CD14-positive monocyte (primary cell): ENCODE measurements around the gene TBL1XR1. TPM values are rescaled to one million over a fixed set of nuclear protein-coding genes. Genes with fewer than 3 reads are reported as not detected.

Source experiments
- DNase-seq, 3 donors: peaks; one replicate each; pipeline ENCODE4 v3.0.0-alpha.2; 2011 to 2022
- H2AFZ ChIP-seq: 2 replicates; pipeline ENCODE4 v1.6.0; 2012; ENCODE audit warnings: mild to moderate bottlenecking, low read depth, low read length, inconsistent platforms; ENCODE audit not compliant: insufficient read depth, poor library complexity, severe bottlenecking
- H3K27ac ChIP-seq, 2 donors: 1 replicate in 1 of 2; 2 replicates in 1 of 2; pipeline ENCODE4 v1.5.1; 2012 to 2013; ENCODE audit warnings: low read length in 2 of 2, control low read depth in 1 of 2, inconsistent platforms in 1 of 2, low read depth in 1 of 2, mild to moderate bottlenecking in 1 of 2
- H3K27me3 ChIP-seq, 2 donors: one replicate each; pipeline versions ENCODE4 v1.6.0 to v1.6.1; 2011 to 2013; ENCODE audit warnings: low read length in 2 of 2; ENCODE audit not compliant: control insufficient read depth in 2 of 2, insufficient read depth in 2 of 2
- H3K36me3 ChIP-seq, 2 donors: replicated peaks in 1 of 2; 1 replicate in 1 of 2; 2 replicates in 1 of 2; pipeline versions ENCODE4 v1.5.1 to v1.6.1; 2012 to 2013; ENCODE audit warnings: low read length in 2 of 2, control low read depth in 1 of 2, inconsistent platforms in 1 of 2, mild to moderate bottlenecking in 1 of 2; ENCODE audit not compliant: insufficient read depth in 2 of 2, control insufficient read depth in 1 of 2
- H3K4me1 ChIP-seq, 2 donors: 1 replicate in 1 of 2; 2 replicates in 1 of 2; pipeline versions ENCODE4 v1.5.1 to v1.6.1; 2012 to 2013; ENCODE audit warnings: low read length in 2 of 2, control low read depth in 1 of 2, inconsistent platforms in 1 of 2, mild to moderate bottlenecking in 1 of 2, moderate library complexity in 1 of 2; ENCODE audit not compliant: insufficient read depth in 2 of 2, control insufficient read depth in 1 of 2
- H3K4me2 ChIP-seq: replicated peaks from 2 replicates; pipeline ENCODE3; 2012; ENCODE audit warnings: low read length, moderate library complexity, mild to moderate bottlenecking; ENCODE audit not compliant: poor library complexity, severe bottlenecking; ENCODE audit errors: extremely low read depth
- H3K4me3 ChIP-seq, 3 experiments: fragments of 200-600 bp in 1 of 3; sonication (generic) in 1 of 3; replicated peaks in 1 of 3; 1 replicate in 2 of 3; 2 replicates in 1 of 3; pipeline ENCODE4 v1.5.1; 2011 to 2013; ENCODE audit warnings: low read length in 3 of 3, mild to moderate bottlenecking in 3 of 3, control low read depth in 2 of 3, low read depth in 2 of 3, inconsistent platforms in 1 of 3, moderate library complexity in 1 of 3
- H3K79me2 ChIP-seq: 2 replicates; pipeline ENCODE4 v1.6.0; 2012; ENCODE audit warnings: mild to moderate bottlenecking, control low read depth, inconsistent platforms, low read length, moderate library complexity; ENCODE audit not compliant: insufficient read depth
- H3K9ac ChIP-seq: 2 replicates; pipeline ENCODE4 v1.6.0; 2017; ENCODE audit warnings: low read length, mild to moderate bottlenecking; ENCODE audit not compliant: insufficient read depth, poor library complexity, severe bottlenecking
- H3K9me3 ChIP-seq, 2 donors: replicated peaks in 1 of 2; 1 replicate in 1 of 2; 2 replicates in 1 of 2; pipeline versions ENCODE4 v1.5.1 to v1.6.1; 2012 to 2013; ENCODE audit warnings: low read length in 2 of 2, control low read depth in 1 of 2; ENCODE audit not compliant: control insufficient read depth in 1 of 2, insufficient read depth in 1 of 2
- H4K20me1 ChIP-seq: 2 replicates; pipeline ENCODE4 v1.6.0; 2012; ENCODE audit warnings: mild to moderate bottlenecking, low read length, control low read depth, moderate library complexity; ENCODE audit not compliant: insufficient read depth
- H3K27ac Mint-ChIP-seq, 7 donors: one replicate each; pipeline ENCODE4 v1.8.0; 2020; ENCODE audit warnings: mild to moderate bottlenecking in 7 of 7, mixed read lengths in 7 of 7, moderate library complexity in 6 of 7, inconsistent platforms in 2 of 7
- H3K27me3 Mint-ChIP-seq, 3 donors: one replicate each; pipeline ENCODE4 v1.8.0; 2021 to 2022; ENCODE audit warnings: low read depth in 3 of 3, mild to moderate bottlenecking in 3 of 3, mixed read lengths in 3 of 3, moderate library complexity in 3 of 3, inconsistent platforms in 1 of 3
- H3K36me3 Mint-ChIP-seq, 2 donors: one replicate each; pipeline ENCODE4 v1.8.0; 2020; ENCODE audit warnings: mixed read lengths in 2 of 2, inconsistent platforms in 1 of 2, mild to moderate bottlenecking in 1 of 2
- H3K4me1 Mint-ChIP-seq: one replicate; pipeline ENCODE4 v1.8.0; 2020; ENCODE audit warnings: mild to moderate bottlenecking, mixed read lengths
- H3K4me3 Mint-ChIP-seq, 2 donors: one replicate each; pipeline ENCODE4 v1.8.0; 2020; ENCODE audit warnings: mild to moderate bottlenecking in 2 of 2, mixed read lengths in 2 of 2, moderate library complexity in 1 of 2
- H3K9me3 Mint-ChIP-seq, 7 donors: one replicate each; pipeline ENCODE4 v1.8.0; 2020 to 2022; ENCODE audit warnings: mixed read lengths in 7 of 7, mild to moderate bottlenecking in 6 of 7, moderate library complexity in 6 of 7, inconsistent platforms in 2 of 7
- WGBS: methylation state at CpG from one replicate; pipeline ENCODE4 v1.1.5; 2013; ENCODE audit warnings: missing lambda C conversion rate; ENCODE audit not compliant: insufficient coverage; 5-methylcytosine and 5-hydroxymethylcytosine counted together
- intact Hi-C, 2 donors: fragments of 100-400 bp; cut with micrococcal nuclease; formaldehyde crosslinking; loops; one replicate each; pipeline versions ENCODE4 v1.15.0 to v1.15.1; 2023
- polyA plus RNA-seq, 3 donors: library from polyadenylated mRNA; depleted of rRNA in 1 of 3; unstranded in 2 of 3; stranded (reverse) in 1 of 3; fragments of 300-500 nt in 2 of 3; fragments of >200 nt in 1 of 3; fragmentation: Illumina TruSeq in 2 of 3; gene quantifications; 1 replicate in 2 of 3; 2 replicates in 1 of 3; pipeline ENCODE4 v1.2.3, GENCODE V29; 2012 to 2021
- TF ChIP-seq, protein P1 (sequence below): fragments of 200-600 bp; IDR thresholded peaks from one replicate; pipeline ENCODE4 v1.8.0; 2022; ENCODE audit warnings: antibody characterized with exemption, mild to moderate bottlenecking

TBL1XR1 gene
- polyA plus RNA-seq, 3 donors, result 10.2 to 20.4 (median 18.3) TPM

DNA sequence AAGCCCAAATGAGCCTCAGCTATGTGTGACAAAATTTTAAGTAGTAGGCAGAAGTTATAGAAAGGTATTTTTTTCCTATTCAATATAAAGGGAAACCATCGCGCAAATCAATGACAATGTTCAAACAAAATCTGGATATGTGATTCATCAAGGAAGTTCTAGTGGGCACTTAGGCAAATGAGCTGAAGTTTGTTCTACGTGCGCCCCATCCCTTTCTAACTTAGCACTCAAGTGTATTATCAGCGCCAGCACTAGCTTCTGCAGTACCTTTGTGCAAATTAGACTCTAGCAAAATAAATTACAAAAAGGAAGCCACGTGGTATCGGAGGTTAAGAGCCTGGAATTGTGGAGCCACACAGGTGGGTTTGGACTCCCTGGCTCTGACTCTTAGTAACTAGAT, 91.1 kb downstream of the TBL1XR1 start:
- Histone ChIP-seq H3K4me1 (peaks cover 4 to 7% of the 10 kb centered on the region in 2 donors), H3K4me2 (no peak overlapping the region), H3K27ac (no peak overlapping the region), H3K9me3 (no peaks in the 10 kb centered on the region), H3K9ac (no peak overlapping the region), H3K27me3 (no peaks in the 10 kb centered on the region), H2AFZ (no peak overlapping the region), H3K36me3 (no peaks in the 10 kb centered on the region), H3K4me3 (no peak overlapping the region), H3K79me2 (peaks cover 100% of the 10 kb centered on the region), H4K20me1 (peaks cover 93% of the 10 kb centered on the region)
- H3K27ac Mint-ChIP-seq, result no peak overlapping the region
- WGBS, result 100% methylated on average over 3 of the region's 7 CpGs
- TF ChIP-seq, protein P1, sequence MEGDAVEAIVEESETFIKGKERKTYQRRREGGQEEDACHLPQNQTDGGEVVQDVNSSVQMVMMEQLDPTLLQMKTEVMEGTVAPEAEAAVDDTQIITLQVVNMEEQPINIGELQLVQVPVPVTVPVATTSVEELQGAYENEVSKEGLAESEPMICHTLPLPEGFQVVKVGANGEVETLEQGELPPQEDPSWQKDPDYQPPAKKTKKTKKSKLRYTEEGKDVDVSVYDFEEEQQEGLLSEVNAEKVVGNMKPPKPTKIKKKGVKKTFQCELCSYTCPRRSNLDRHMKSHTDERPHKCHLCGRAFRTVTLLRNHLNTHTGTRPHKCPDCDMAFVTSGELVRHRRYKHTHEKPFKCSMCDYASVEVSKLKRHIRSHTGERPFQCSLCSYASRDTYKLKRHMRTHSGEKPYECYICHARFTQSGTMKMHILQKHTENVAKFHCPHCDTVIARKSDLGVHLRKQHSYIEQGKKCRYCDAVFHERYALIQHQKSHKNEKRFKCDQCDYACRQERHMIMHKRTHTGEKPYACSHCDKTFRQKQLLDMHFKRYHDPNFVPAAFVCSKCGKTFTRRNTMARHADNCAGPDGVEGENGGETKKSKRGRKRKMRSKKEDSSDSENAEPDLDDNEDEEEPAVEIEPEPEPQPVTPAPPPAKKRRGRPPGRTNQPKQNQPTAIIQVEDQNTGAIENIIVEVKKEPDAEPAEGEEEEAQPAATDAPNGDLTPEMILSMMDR, result no peak
- H3K4me3 Mint-ChIP-seq, result no peak overlapping the region
- H3K27me3 Mint-ChIP-seq, result no peaks in the 10 kb centered on the region
- intact Hi-C loops, result no loop called here
- H3K36me3 Mint-ChIP-seq, result no peaks in the 10 kb centered on the region
- no peaks in the 10 kb centered on the region for H3K9me3 Mint-ChIP-seq
- H3K4me1 Mint-ChIP-seq, result peaks cover 44% of the 10 kb centered on the region
- no peak for DNase-seq

DNA sequence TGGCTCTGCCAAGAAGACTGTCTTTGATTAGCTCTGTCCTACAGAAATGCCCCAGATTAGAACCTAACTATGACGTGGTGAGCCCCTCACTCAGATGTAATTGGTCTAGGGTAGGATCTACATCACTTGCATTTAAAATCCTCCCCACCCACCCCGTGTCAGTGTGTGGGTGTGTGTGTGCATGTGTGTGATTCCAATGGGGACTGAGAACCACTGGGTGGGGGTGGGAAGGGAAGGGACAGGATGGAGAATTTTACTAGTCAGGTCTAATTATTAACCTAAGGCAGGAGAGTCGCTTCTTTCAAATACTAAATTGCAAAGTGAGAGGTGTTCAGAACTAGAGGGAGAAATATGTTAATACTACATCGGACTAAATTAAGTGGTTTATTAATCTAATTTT, 91.7 kb downstream of the TBL1XR1 start:
- no CpG with 5 or more reads among the region's 4 CpGs for WGBS
- peak overlapping the region in 1 of 7 donors; percentile 34 for H3K27ac Mint-ChIP-seq
- Histone ChIP-seq H3K9ac (no peak overlapping the region), H3K4me1 (peaks cover 4 to 7% of the 10 kb centered on the region in 2 donors), H3K4me2 (no peak overlapping the region), H3K4me3 (no peak overlapping the region), H2AFZ (no peak overlapping the region), H3K27me3 (no peaks in the 10 kb centered on the region), H3K79me2 (peaks cover 100% of the 10 kb centered on the region), H3K9me3 (no peaks in the 10 kb centered on the region), H3K27ac (peak overlapping the region in 1 of 2 donors; percentile 14), H3K36me3 (no peaks in the 10 kb centered on the region), H4K20me1 (peaks cover 93% of the 10 kb centered on the region)
- peaks cover 38% of the 10 kb centered on the region for H3K4me1 Mint-ChIP-seq
- DNase-seq, result no peak
- H3K36me3 Mint-ChIP-seq, result no peaks in the 10 kb centered on the region
- TF ChIP-seq, protein P1, result no peak
- peaks cover 0 to 2% (median 0%) of the 10 kb centered on the region in 7 donors for H3K9me3 Mint-ChIP-seq
- intact Hi-C loops, result no loop called here
- no peaks in the 10 kb centered on the region for H3K27me3 Mint-ChIP-seq
- no peak overlapping the region for H3K4me3 Mint-ChIP-seq
